Lower lobe of right lung (tissue), 2 donors: ENCODE results near the gene MGST3. TPM values are rescaled to one million over a fixed set of nuclear protein-coding genes. Genes with fewer than 3 reads are reported as not detected.
A peak's percentile ranks its signal among the peaks of the same experiment; 100 is the strongest.

Experiments used
- ATAC-seq, 2 donors: fragments of 200-7000 bp; cut with Tn5 transposase; one replicate each; pipeline ENCODE4 v1.9.1; 2020 to 2022; ENCODE audit warnings: mild to moderate bottlenecking in 2 of 2, moderate library complexity in 2 of 2
- DNase-seq: peaks from one replicate; pipeline ENCODE4 v3.0.0-alpha.2; 2020
- H3K27ac ChIP-seq: fragments of 200-600 bp; one replicate; pipeline ENCODE4 v1.8.0; 2022
- H3K27me3 ChIP-seq: fragments of 200-600 bp; one replicate; pipeline ENCODE4 v1.8.0; 2022; ENCODE audit warnings: low read depth
- H3K36me3 ChIP-seq: fragments of 200-600 bp; one replicate; pipeline ENCODE4 v1.8.0; 2022; ENCODE audit warnings: mild to moderate bottlenecking
- H3K4me1 ChIP-seq: fragments of 200-600 bp; one replicate; pipeline ENCODE4 v1.8.0; 2022
- H3K4me3 ChIP-seq: fragments of 200-600 bp; one replicate; pipeline ENCODE4 v1.8.0; 2022; ENCODE audit warnings: mild to moderate bottlenecking
- H3K9me3 ChIP-seq: fragments of 200-600 bp; one replicate; pipeline ENCODE4 v1.8.0; 2022
- CTCF ChIP-seq: fragments of 200-600 bp; IDR thresholded peaks from one replicate; pipeline ENCODE4 v1.8.0; 2022; ENCODE audit warnings: antibody characterized with exemption, mild to moderate bottlenecking
- intact Hi-C: fragments of 100-400 bp; cut with DNase I; formaldehyde crosslinking; loops from one replicate; pipeline ENCODE4 v1.11.0; 2022
- total RNA-seq: library from RNA; stranded (reverse); fragmentation: NEBNext Ultra II Directional; extraction: Animal tissue kit (Norgen Biotek cat#: 25700); gene quantifications from one replicate; pipeline ENCODE4 v1.2.1, GENCODE V29; 2021
- donor health status: DM: no; HTN: yes; CAD: no; lungs with severe emphysema.

Gene MGST3
- total RNA-seq, 1 donor from 2014 or later, result 216 TPM

- no peak for ATAC-seq
- no peak for TF ChIP-seq CTCF
- intact Hi-C loops, result no loop called here
Measured at GRCh38 chr1:165595246-165595938, 35.6 kb upstream of the MGST3 start.

GRCh38 chr1:165597883-165598675, 33.0 kb upstream of the MGST3 start:
- H3K27me3 ChIP-seq, result peaks cover 8% of the 10 kb centered on the region
- no peaks in the 10 kb centered on the region for H3K36me3 ChIP-seq
- ATAC-seq (peak; percentile 98), DNase-seq (peak; percentile 98)
- H3K9me3 ChIP-seq, result no peaks in the 10 kb centered on the region
- peak overlapping the region; percentile 62 for H3K4me3 ChIP-seq
- TF ChIP-seq CTCF, result no peak
- H3K4me1 ChIP-seq, result peaks cover 13% of the 10 kb centered on the region
- intact Hi-C loops, result no loop called here
- peak overlapping the region; percentile 64 for H3K27ac ChIP-seq

More at GRCh38 chr1:165595246-165595938, 35.6 kb upstream of the MGST3 start:
- H3K36me3 ChIP-seq, result no peaks in the 10 kb centered on the region
- no peak overlapping the region for H3K27ac ChIP-seq
- no peak overlapping the region for H3K4me3 ChIP-seq
- peaks cover 11% of the 10 kb centered on the region for H3K27me3 ChIP-seq
- no peaks in the 10 kb centered on the region for H3K9me3 ChIP-seq
- H3K4me1 ChIP-seq, result peaks cover 6% of the 10 kb centered on the region
- no peak for DNase-seq

GRCh38 chr1:165598676-165599059, 32.4 kb upstream of the MGST3 start:
- DNase-seq (no peak), ATAC-seq (no peak)
- Histone ChIP-seq H3K4me3 (peak overlapping the region; percentile 62), H3K27ac (peak overlapping the region; percentile 64), H3K27me3 (peaks cover 2% of the 10 kb centered on the region), H3K9me3 (no peaks in the 10 kb centered on the region), H3K36me3 (no peaks in the 10 kb centered on the region), H3K4me1 (peaks cover 13% of the 10 kb centered on the region)
- intact Hi-C loops, result no loop called here
- no peak for TF ChIP-seq CTCF

GRCh38 chr1:165600793-165601192, 30.2 kb upstream of the MGST3 start:
- intact Hi-C loops, result no loop called here
- no peaks in the 10 kb centered on the region for H3K9me3 ChIP-seq

GRCh38 chr1:165603810-165604209, 27.2 kb upstream of the MGST3 start:
- no peaks in the 10 kb centered on the region for H3K27me3 ChIP-seq
- H3K9me3 ChIP-seq, result no peaks in the 10 kb centered on the region
- intact Hi-C loops, result no loop called here
- H3K27ac ChIP-seq, result no peak overlapping the region
- DNase-seq (no peak), ATAC-seq (no peak)
- H3K4me3 ChIP-seq, result no peak overlapping the region
- no peaks in the 10 kb centered on the region for H3K36me3 ChIP-seq
- TF ChIP-seq CTCF, result no peak
- H3K4me1 ChIP-seq, result peaks cover 6% of the 10 kb centered on the region

More at GRCh38 chr1:165600793-165601192, 30.2 kb upstream of the MGST3 start:
- no peak overlapping the region for H3K4me3 ChIP-seq
- no peak overlapping the region for H3K27ac ChIP-seq
- TF ChIP-seq CTCF, result no peak
- peaks cover 13% of the 10 kb centered on the region for H3K4me1 ChIP-seq
- no peaks in the 10 kb centered on the region for H3K27me3 ChIP-seq
- peak; percentile 25 to 68 for ATAC-seq
- no peaks in the 10 kb centered on the region for H3K36me3 ChIP-seq
- no peak for DNase-seq
